Stimulated activated CD8-positive, alpha-beta memory T cell treated with anti-CD3 and anti-CD28 coated beads, Interleukin-7, amount 100 ng/mL, for 4 hours (primary cell): ENCODE data around the gene OR10H5.
"Not testable (repeated sequence)": the region's sequence is repeated elsewhere in the genome, so short reads cannot be mapped to it uniquely, and the experiment has no call there.

Experiments used
- DNase-seq, 2 donors: peaks; one replicate each; pipeline ENCODE4 v3.0.0-alpha.2; 2020; ENCODE audit warnings: low read depth in 2 of 2

The OR10H5 gene

GRCh38 chr19:15811476-15811875 is 24.0 kb downstream of the OR10H5 start:
- DNase-seq, result no peak

DNA sequence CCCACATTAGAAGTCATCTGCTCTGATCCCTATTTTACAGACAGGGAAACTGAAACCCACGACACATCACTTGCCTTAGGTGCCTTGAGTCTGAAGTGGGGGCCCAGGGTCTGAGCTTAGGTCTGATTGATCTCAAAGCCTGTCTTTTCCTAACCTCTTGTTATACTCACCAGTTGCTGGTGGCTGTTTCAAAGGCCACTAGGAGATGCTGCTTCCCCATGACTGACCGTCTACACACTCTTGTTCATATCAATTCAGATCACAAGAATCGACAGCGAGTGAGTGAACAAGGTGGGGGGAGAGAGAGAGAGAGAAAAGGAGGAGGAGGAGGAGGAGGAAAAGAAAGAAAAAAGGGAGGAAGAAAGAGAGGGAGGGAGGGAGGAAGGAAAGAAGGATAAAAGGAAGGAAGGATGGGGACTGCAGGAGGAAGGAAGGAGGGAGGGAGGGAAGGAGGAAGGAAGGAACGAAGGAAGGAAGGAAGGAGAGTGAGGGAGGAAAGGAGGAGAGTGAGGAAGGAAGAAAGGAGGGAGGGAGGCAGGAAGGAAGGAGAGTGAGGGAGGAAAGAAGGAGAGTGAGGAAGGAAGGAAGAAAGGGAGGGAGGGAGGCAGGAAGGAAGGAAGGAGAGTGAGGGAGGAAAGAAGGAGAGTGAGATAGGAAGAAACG is 24.7 kb downstream of the OR10H5 start:
- DNase-seq, result peak in 1 of 2 donors; percentile 7

- DNase-seq, result no peak
Observed at GRCh38 chr19:15813916-15814315, 26.5 kb downstream of the OR10H5 start.

- DNase-seq, result no peak
Observed at GRCh38 chr19:15815306-15815705, 27.8 kb downstream of the OR10H5 start, which contains the start of gene OR10H1. TSS of gene OR10H1 (minus strand) at chr19:15815664. CDS start at chr19:15808037, 7,627 bp downstream.

DNA sequence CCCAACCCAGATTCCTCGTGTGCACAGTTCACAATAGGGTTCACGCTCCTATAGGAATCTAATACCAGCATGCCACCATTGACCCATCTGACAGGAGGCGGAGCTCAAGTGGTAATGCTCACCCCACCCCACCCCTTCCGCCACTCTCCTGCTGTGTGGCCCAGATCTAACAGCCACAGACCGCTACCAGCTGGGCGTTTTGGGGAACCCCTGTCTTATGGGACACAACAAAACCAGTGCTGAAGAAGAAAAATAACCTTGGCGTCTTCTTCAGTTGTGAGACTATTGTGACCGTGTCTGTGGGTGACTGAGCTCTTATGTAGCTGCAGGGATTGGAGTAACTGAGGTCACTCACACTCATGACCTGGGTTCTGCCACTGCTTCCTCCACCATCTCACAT is 33.2 kb downstream of the OR10H5 start:
- peak in 1 of 2 donors; percentile 2 for DNase-seq

GRCh38 chr19:15825753-15826152 is 38.3 kb downstream of the OR10H5 start:
- DNase-seq, result no peak

GRCh38 chr19:15828121-15828610 is 40.7 kb downstream of the OR10H5 start:
- DNase-seq, result no peak

GRCh38 chr19:15828611-15829305 is 41.3 kb downstream of the OR10H5 start:
- DNase-seq, result not testable (repeated sequence)

DNA sequence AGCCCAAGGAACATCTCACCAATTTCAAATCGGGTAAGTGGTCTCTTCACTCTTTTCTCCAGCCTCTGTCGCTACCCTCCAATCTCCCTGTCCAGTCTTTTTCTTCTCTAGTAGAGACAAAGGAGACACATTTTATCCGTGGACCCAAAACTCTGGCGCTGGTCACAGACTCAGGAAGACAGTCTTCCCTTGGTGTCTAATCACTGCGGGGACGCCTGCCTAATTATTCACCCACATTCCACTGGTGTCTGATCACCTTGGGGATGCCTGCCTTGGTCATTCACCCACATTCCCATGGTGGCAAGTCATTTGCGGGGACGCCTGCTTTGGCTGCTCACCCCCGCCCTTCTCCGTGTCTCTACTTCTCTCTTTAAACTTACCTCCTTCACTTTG is 41.8 kb downstream of the OR10H5 start:
- no peak for DNase-seq

DNA sequence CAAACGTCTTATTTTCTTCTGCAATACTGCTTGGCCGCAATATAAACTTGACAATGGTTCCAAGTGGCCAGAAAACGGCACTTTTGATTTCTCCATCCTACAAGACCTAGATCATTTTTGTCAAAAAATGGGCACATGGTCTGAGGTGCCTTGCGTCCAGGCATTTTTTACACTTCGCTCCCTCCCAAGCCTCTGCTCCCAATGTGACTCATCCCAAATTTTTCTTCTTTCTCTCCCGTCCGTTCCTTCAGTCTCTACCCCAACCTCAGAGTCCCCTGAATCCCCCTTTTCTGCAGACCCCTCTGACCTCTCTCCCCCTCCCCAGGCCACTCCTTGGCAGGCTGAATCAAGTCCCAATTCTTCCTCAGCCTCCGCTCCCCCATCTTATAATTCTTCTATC is 42.3 kb downstream of the OR10H5 start:
- no peak for DNase-seq

- DNase-seq, result no peak
Observed at GRCh38 chr19:15831626-15832025, 44.2 kb downstream of the OR10H5 start.

- not testable (repeated sequence) for DNase-seq
Observed at GRCh38 chr19:15834232-15834631, 46.8 kb downstream of the OR10H5 start.

DNA sequence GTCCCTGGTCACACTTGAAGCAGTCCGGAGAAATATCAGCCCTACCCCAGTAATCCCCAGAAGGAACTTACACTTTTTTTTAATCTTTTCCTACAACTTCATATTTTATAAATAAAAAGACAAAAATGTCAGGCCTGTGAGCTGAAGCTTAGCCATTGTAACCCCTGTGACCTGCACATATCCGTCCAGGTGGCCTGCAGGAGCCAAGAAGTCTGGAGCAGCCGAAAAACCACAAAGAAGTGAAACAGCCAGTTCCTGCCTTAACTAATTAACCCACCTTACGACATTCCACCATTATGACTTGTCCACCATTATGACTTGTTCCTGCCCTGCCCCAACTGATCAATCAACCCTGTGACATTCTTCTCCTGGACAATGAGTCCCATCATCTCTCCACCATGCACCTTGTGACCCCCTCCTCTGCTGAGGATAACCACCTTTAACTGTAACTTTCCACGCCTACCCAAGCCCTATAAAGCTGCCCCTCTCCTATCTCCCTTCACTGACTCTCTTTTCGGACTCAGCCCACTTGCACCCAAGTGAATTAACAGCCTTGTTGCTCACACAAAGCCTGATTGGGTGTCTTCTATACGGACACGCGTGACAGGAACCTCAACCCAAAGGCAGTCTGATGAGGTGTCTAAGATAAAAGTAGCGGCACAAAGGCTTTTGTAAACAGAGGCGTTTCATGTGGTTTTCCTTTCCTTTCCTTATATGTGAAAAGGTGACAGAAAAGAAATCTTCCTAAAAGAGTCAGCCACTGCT is 48.3 kb downstream of the OR10H5 start:
- peak; percentile 30 to 48 for DNase-seq

DNA sequence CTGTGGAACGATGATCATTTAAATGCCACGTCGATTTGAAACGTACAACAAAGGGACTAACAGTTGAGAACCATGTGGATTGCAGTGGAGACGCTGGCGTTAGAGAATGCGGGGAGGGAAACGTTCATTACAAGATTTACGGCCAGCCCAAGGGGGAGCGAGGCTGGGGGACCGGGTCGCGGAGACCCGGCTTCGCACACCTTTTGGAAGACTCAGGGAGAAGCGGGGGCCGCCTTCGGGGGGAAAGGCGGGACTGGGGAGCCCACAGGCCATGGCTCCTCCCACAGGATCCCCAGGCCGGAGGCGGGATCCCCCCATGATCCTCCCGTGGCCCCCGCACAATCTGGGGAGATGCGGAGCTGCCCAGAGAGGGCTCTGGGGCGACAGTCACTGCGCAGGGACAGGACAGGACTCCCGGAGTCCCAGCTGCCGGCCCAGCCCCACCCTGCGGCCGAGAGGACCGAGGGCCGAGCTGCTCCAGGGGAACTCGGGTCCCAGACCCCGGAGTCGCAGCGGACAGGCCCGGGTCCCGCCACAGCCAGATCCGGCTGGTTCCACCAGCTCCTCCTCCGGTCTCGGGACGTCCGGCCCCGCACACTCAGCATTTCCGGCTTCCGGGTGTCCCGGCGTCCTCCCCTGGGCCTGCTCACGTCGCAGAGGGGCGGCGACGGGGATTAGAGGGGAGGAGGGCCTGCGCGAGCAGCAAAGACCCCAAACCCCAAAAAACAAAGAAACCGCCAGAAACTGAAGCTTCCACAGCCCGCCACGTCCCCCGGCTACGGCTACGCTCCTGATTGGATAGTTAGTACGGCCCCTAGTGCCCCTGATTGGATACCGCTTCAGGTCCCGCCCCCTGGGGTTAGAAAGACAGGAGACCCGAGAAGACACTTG is 49.1 kb downstream of the OR10H5 start:
- peak; percentile 90 to 92 for DNase-seq

DNA sequence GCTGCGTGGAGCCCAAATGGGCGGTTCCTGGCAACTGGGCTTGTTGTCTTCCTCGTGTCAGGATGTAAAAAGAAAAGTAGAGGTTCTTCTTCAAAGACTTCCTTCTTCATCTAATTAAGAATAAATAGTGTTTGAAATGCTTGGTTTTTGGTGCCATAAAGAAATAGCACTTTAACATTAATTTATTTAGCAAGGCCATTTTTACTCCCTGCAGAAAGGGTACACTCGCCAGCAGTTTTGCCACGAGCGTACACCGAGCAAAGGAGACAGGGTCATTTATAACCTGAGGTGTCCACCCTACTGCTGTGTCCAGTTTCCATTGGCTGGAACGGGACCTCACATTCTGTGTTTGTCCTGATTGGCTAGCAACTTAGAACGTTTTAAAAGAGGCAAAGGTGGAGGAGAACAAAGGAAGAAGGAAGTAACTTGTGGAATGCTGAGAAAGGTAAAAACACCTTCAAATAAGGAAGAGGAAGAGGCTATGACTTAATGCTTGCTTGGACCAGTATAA is 49.8 kb downstream of the OR10H5 start:
- DNase-seq, result peak; percentile 1 to 7

- no peak for DNase-seq
Observed at GRCh38 chr19:15838351-15838750, 50.9 kb downstream of the OR10H5 start.

DNA sequence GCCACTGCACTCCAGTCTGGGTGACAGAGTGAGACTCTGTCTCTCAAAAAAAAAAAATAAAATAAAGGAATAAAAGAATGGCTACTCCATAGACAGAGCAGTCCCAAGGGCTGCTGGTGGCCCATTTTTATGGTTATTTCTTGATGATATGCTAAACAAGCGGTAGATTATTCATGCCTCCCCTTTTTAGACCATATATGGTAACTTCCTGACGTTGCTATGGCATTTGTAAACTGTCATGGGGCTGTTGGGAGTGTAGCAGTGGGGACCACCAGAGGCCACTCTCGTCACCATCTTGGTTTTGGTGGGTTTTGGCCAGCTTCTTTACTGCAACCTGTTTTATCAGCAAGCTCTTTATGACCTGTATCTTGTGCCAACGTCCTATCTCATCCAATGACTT is 52.4 kb downstream of the OR10H5 start:
- not testable (repeated sequence) for DNase-seq

DNA sequence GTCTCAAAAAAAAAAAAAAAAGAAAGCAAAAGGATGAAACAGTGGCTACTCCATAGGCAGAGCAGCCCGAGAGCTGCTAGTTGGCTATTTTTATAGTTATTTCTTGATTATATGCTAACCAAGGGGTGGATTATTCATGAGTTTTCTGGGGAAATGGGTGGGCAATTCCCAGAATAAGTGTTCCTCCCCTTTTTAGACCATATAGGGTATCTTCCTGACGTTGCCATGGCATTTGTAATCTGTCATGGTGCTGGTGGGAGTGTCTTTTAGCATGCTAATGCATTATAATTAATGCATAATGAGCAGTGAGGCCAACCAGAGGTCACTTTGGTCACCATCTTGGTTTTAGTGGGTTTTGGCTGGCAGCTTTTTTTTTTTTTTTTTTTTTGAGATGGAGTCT is 53.4 kb downstream of the OR10H5 start:
- DNase-seq, result no peak

- DNase-seq, result no peak
Observed at GRCh38 chr19:15841875-15842569, 54.6 kb downstream of the OR10H5 start.

- DNase-seq, result no peak
Observed at GRCh38 chr19:15843203-15843893, 55.9 kb downstream of the OR10H5 start.
